Liver (tissue), 9 donors: ENCODE results near the gene ABHD2. TPM values are rescaled to one million over a fixed set of nuclear protein-coding genes. Genes with fewer than 3 reads are reported as not detected.

Experiments used
- DNase-seq: peaks from one replicate; pipeline ENCODE4 v3.0.0-alpha.2; 2017; ENCODE audit warnings: low spot score
- H3K27ac ChIP-seq, 2 donors: one replicate each; pipeline ENCODE4 v1.7.0; 2013; ENCODE audit warnings: inconsistent platforms in 2 of 2, low read length in 2 of 2, control low read depth in 1 of 2, low read depth in 1 of 2, mild to moderate bottlenecking in 1 of 2
- H3K27me3 ChIP-seq, 4 donors: one replicate each; pipeline versions ENCODE4 v1.6.1 to v1.7.0; 2013; ENCODE audit warnings: low read length in 3 of 4, inconsistent platforms in 1 of 4, mild to moderate bottlenecking in 1 of 4, moderate library complexity in 1 of 4; ENCODE audit not compliant: control insufficient read depth in 4 of 4, insufficient read depth in 4 of 4
- H3K36me3 ChIP-seq, 4 donors: one replicate each; pipeline versions ENCODE4 v1.6.1 to v1.7.0; 2013; ENCODE audit warnings: low read length in 3 of 4, mild to moderate bottlenecking in 3 of 4, low read depth in 1 of 4, moderate library complexity in 1 of 4; ENCODE audit not compliant: control insufficient read depth in 4 of 4, insufficient read depth in 3 of 4
- H3K4me1 ChIP-seq, 4 donors: one replicate each; pipeline versions ENCODE4 v1.6.1 to v1.7.0; 2013; ENCODE audit warnings: low read length in 3 of 4, mild to moderate bottlenecking in 3 of 4, moderate library complexity in 1 of 4; ENCODE audit not compliant: control insufficient read depth in 4 of 4, insufficient read depth in 4 of 4
- H3K4me3 ChIP-seq, 3 donors: one replicate each; pipeline versions ENCODE4 v1.6.1 to v1.7.0; 2013; ENCODE audit warnings: low read length in 3 of 3, control low read depth in 1 of 3, low read depth in 1 of 3, mild to moderate bottlenecking in 1 of 3
- H3K9ac ChIP-seq, 2 donors: one replicate each; pipeline ENCODE4 v1.7.0; 2013; ENCODE audit warnings: low read length in 2 of 2, mild to moderate bottlenecking in 2 of 2, moderate library complexity in 2 of 2, control low read depth in 1 of 2, low read depth in 1 of 2
- H3K9me3 ChIP-seq, 4 donors: one replicate each; pipeline versions ENCODE4 v1.6.1 to v1.7.0; 2013; ENCODE audit warnings: low read length in 3 of 4; ENCODE audit not compliant: control insufficient read depth in 4 of 4
- ATF3 ChIP-seq: IDR thresholded peaks from 2 replicates; pipeline ENCODE4 v1.6.1; 2016; ENCODE audit warnings: antibody characterized with exemption
- EGR1 ChIP-seq, 2 donors: IDR thresholded peaks; 2 replicates each; pipeline ENCODE4 v1.6.1; 2016 to 2018; ENCODE audit warnings: antibody characterized with exemption in 2 of 2, low read depth in 2 of 2
- FOXA2 ChIP-seq: IDR thresholded peaks from 2 replicates; pipeline ENCODE4 v1.6.1; 2016; ENCODE audit warnings: antibody characterized with exemption
- GABPA ChIP-seq, 2 donors: IDR thresholded peaks in 1 of 2; conservative IDR thresholded peaks in 1 of 2; 2 replicates each; pipeline ENCODE4 v1.6.1; 2016; ENCODE audit warnings: antibody characterized with exemption in 2 of 2, mild to moderate bottlenecking in 1 of 2, moderate library complexity in 1 of 2
- HNF4A ChIP-seq, 2 donors: conservative IDR thresholded peaks; 2 replicates each; pipeline ENCODE4 v1.6.1; 2016; ENCODE audit warnings: antibody characterized with exemption in 2 of 2, mild to moderate bottlenecking in 2 of 2
- JUND ChIP-seq, 2 donors: IDR thresholded peaks; 2 replicates each; pipeline ENCODE4 v1.6.1; 2016; ENCODE audit warnings: antibody characterized with exemption in 2 of 2
- MAX ChIP-seq: IDR thresholded peaks from 2 replicates; pipeline ENCODE4 v1.6.1; 2016; ENCODE audit warnings: antibody characterized with exemption
- NR2F2 ChIP-seq: IDR thresholded peaks from 2 replicates; pipeline ENCODE4 v1.6.1; 2016; ENCODE audit warnings: antibody characterized with exemption
- SP1 ChIP-seq: IDR thresholded peaks from 2 replicates; pipeline ENCODE4 v1.6.1; 2018; ENCODE audit warnings: antibody characterized with exemption, mild to moderate bottlenecking
- TAF1 ChIP-seq: conservative IDR thresholded peaks from 2 replicates; pipeline ENCODE4 v1.6.1; 2016; ENCODE audit warnings: antibody characterized with exemption, mild to moderate bottlenecking
- YY1 ChIP-seq: IDR thresholded peaks from 2 replicates; pipeline ENCODE4 v1.6.1; 2016; ENCODE audit warnings: antibody characterized with exemption, mild to moderate bottlenecking
- WGBS: extraction: QIAGEN DNeasy Blood & Tissue Kit; methylation state at CpG from one replicate; pipeline ENCODE4 v1.1.7; 2013; 5-methylcytosine and 5-hydroxymethylcytosine counted together
- polyA plus RNA-seq, 2 donors: library from polyadenylated mRNA; stranded (reverse) in 1 of 2; unstranded in 1 of 2; fragments of 200-250 nt in 1 of 2; fragments of >200 nt in 1 of 2; fragmentation: Nextera tagmentation in 1 of 2; extraction: Ambion mirVana in 1 of 2; gene quantifications; one replicate each; pipeline versions ENCODE4 v1.2.1 to v1.2.3, GENCODE V29; 2013 to 2015
- total RNA-seq, 2 donors: library from RNA; depleted of rRNA; stranded (reverse); fragments of >200 nt; gene quantifications; one replicate each; pipeline ENCODE4 v1.2.3, GENCODE V29; 2014
- TF ChIP-seq, protein P1 (sequence below): IDR thresholded peaks from 2 replicates; pipeline ENCODE4 v1.6.1; 2016; ENCODE audit warnings: antibody characterized with exemption
- TF ChIP-seq, protein P2 (sequence below): fragments of 150-350 bp; IDR thresholded peaks from 2 replicates; pipeline ENCODE4 v1.5.1; 2017; ENCODE audit warnings: improper control_type of control experiment, low read depth, low read length; ENCODE audit not compliant: missing input control
- TF ChIP-seq, protein P3 (sequence below): IDR thresholded peaks from 2 replicates; pipeline ENCODE4 v1.6.1; 2016; ENCODE audit warnings: antibody characterized with exemption, mild to moderate bottlenecking
- donor health status: healthy.
- donor health status: healthy.
- donor health status: healthy.
- donor health status: healthy.
- donor health status: healthy.

The ABHD2 gene
- total and polyA plus RNA-seq, 4 donors, result 34.6 to 663 (median 65.1) TPM

GRCh38 chr15:89081878-89082277 lies 6.4 kb upstream of the ABHD2 start:
- Histone ChIP-seq H3K9me3 (no peaks in the 10 kb centered on the region), H3K4me3 (no peak overlapping the region), H3K36me3 (no peaks in the 10 kb centered on the region), H3K9ac (no peak overlapping the region), H3K27me3 (no peaks in the 10 kb centered on the region), H3K27ac (no peak overlapping the region), H3K4me1 (no peaks in the 10 kb centered on the region)
- WGBS, result 94% methylated on average over 1 of the region's 1 CpG
- TF ChIP-seq NR2F2 (no peak), GABPA (IDR thresholded peaks at IDR 0.05 in 1 of 2, conservative IDR thresholded peaks at IDR 0.05 in 1 of 2) (no peak), JUND (IDR thresholded peaks at IDR 0.05) (no peak), TAF1 (no peak), SP1 (no peak), FOXA2 (no peak), HNF4A (conservative IDR thresholded peaks at IDR 0.05) (no peak)
- TF ChIP-seq, protein P1, sequence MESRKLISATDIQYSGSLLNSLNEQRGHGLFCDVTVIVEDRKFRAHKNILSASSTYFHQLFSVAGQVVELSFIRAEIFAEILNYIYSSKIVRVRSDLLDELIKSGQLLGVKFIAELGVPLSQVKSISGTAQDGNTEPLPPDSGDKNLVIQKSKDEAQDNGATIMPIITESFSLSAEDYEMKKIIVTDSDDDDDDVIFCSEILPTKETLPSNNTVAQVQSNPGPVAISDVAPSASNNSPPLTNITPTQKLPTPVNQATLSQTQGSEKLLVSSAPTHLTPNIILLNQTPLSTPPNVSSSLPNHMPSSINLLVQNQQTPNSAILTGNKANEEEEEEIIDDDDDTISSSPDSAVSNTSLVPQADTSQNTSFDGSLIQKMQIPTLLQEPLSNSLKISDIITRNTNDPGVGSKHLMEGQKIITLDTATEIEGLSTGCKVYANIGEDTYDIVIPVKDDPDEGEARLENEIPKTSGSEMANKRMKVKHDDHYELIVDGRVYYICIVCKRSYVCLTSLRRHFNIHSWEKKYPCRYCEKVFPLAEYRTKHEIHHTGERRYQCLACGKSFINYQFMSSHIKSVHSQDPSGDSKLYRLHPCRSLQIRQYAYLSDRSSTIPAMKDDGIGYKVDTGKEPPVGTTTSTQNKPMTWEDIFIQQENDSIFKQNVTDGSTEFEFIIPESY, result no peak
- TF ChIP-seq, protein P2, sequence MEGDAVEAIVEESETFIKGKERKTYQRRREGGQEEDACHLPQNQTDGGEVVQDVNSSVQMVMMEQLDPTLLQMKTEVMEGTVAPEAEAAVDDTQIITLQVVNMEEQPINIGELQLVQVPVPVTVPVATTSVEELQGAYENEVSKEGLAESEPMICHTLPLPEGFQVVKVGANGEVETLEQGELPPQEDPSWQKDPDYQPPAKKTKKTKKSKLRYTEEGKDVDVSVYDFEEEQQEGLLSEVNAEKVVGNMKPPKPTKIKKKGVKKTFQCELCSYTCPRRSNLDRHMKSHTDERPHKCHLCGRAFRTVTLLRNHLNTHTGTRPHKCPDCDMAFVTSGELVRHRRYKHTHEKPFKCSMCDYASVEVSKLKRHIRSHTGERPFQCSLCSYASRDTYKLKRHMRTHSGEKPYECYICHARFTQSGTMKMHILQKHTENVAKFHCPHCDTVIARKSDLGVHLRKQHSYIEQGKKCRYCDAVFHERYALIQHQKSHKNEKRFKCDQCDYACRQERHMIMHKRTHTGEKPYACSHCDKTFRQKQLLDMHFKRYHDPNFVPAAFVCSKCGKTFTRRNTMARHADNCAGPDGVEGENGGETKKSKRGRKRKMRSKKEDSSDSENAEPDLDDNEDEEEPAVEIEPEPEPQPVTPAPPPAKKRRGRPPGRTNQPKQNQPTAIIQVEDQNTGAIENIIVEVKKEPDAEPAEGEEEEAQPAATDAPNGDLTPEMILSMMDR, result no peak
- DNase-seq, result no peak

DNA sequence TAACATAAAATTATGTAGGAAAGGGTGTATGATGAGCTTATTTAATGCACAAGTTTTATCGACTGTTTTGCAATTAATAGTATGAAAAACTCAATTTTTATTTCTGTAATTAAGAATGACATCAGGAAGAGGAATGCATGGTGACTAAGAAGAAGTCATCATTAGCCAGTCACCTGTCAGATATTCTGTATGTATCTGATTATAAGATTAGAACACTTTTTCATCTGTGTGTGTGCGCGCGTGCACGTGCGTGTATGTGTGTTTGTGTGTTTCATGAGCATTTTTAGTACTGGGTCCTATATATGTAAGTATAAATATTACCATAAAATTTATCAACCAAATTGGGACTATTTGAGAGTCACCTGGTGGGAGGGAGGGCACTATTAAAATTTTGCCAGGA lies 5.0 kb upstream of the ABHD2 start:
- Histone ChIP-seq H3K9ac (no peak overlapping the region), H3K4me3 (no peak overlapping the region), H3K9me3 (no peaks in the 10 kb centered on the region), H3K27me3 (no peaks in the 10 kb centered on the region), H3K4me1 (peaks cover 0 to 8% (median 0%) of the 10 kb centered on the region in 4 donors), H3K27ac (no peak overlapping the region), H3K36me3 (no peaks in the 10 kb centered on the region)
- WGBS, result 97% methylated on average over 6 of the region's 6 CpGs
- no peak for DNase-seq
- no peak for TF ChIP-seq FOXA2
- TF ChIP-seq MAX, result no peak
- no peak for TF ChIP-seq YY1
- TF ChIP-seq, protein P3, sequence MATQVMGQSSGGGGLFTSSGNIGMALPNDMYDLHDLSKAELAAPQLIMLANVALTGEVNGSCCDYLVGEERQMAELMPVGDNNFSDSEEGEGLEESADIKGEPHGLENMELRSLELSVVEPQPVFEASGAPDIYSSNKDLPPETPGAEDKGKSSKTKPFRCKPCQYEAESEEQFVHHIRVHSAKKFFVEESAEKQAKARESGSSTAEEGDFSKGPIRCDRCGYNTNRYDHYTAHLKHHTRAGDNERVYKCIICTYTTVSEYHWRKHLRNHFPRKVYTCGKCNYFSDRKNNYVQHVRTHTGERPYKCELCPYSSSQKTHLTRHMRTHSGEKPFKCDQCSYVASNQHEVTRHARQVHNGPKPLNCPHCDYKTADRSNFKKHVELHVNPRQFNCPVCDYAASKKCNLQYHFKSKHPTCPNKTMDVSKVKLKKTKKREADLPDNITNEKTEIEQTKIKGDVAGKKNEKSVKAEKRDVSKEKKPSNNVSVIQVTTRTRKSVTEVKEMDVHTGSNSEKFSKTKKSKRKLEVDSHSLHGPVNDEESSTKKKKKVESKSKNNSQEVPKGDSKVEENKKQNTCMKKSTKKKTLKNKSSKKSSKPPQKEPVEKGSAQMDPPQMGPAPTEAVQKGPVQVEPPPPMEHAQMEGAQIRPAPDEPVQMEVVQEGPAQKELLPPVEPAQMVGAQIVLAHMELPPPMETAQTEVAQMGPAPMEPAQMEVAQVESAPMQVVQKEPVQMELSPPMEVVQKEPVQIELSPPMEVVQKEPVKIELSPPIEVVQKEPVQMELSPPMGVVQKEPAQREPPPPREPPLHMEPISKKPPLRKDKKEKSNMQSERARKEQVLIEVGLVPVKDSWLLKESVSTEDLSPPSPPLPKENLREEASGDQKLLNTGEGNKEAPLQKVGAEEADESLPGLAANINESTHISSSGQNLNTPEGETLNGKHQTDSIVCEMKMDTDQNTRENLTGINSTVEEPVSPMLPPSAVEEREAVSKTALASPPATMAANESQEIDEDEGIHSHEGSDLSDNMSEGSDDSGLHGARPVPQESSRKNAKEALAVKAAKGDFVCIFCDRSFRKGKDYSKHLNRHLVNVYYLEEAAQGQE, result no peak
- no peak for TF ChIP-seq NR2F2
- TF ChIP-seq, protein P2, result no peak
- TF ChIP-seq ATF3, result no peak
- TF ChIP-seq HNF4A (conservative IDR thresholded peaks at IDR 0.05), result no peak
- no peak for TF ChIP-seq TAF1
- no peak for TF ChIP-seq EGR1 (IDR thresholded peaks at IDR 0.05; ENCODE audit: low read depth in 2 of 2)
- TF ChIP-seq JUND (IDR thresholded peaks at IDR 0.05), result no peak
